ENCODE measurements around the gene DHRS3. TPM values are rescaled to one million over a fixed set of nuclear protein-coding genes. Genes with fewer than 3 reads are reported as not detected.

DHRS3 gene
- total RNA-seq, 1 donor from 2014 or later = 31.9 TPM

GRCh38 chr1:12601700-12602658 is 16.0 kb downstream of the DHRS3 start:
- no peak for TF ChIP-seq CTCF (IDR thresholded peaks at IDR 0.05)
- H3K4me1 Mint-ChIP-seq (ENCODE audit: low read depth) = peaks cover 26% of the 10 kb centered on the region
- DNase-seq (ENCODE audit: low spot score) = no peak
- H3K27ac Mint-ChIP-seq (ENCODE audit: unreplicated experiment) = no peak overlapping the region
- no peak overlapping the region for H3K4me3 Mint-ChIP-seq (ENCODE audit: unreplicated experiment)
- H3K36me3 Mint-ChIP-seq (ENCODE audit: low read depth) = peaks cover 2% of the 10 kb centered on the region
- H3K27me3 Mint-ChIP-seq (ENCODE audit: low read depth) = no peaks in the 10 kb centered on the region
- H3K9me3 Mint-ChIP-seq (ENCODE audit: low read depth) = no peaks in the 10 kb centered on the region

GRCh38 chr1:12600880-12601633 is 17.0 kb downstream of the DHRS3 start:
- H3K9me3 Mint-ChIP-seq (ENCODE audit: low read depth) = no peaks in the 10 kb centered on the region
- TF ChIP-seq CTCF (IDR thresholded peaks at IDR 0.05) = peak; percentile 63
- H3K4me3 Mint-ChIP-seq (ENCODE audit: unreplicated experiment) = no peak overlapping the region
- H3K4me1 Mint-ChIP-seq (ENCODE audit: low read depth) = peaks cover 31% of the 10 kb centered on the region
- DNase-seq (ENCODE audit: low spot score) = no peak
- no peak overlapping the region for H3K27ac Mint-ChIP-seq (ENCODE audit: unreplicated experiment)
- peaks cover 2% of the 10 kb centered on the region for H3K36me3 Mint-ChIP-seq (ENCODE audit: low read depth)
- H3K27me3 Mint-ChIP-seq (ENCODE audit: low read depth) = no peaks in the 10 kb centered on the region

GRCh38 chr1:12600335-12600734 is 17.7 kb downstream of the DHRS3 start:
- Mint-ChIP-seq H3K9me3 (ENCODE audit: low read depth) (no peaks in the 10 kb centered on the region), H3K27me3 (ENCODE audit: low read depth) (no peaks in the 10 kb centered on the region), H3K4me3 (ENCODE audit: unreplicated experiment) (no peak overlapping the region), H3K4me1 (ENCODE audit: low read depth) (peaks cover 31% of the 10 kb centered on the region), H3K27ac (ENCODE audit: unreplicated experiment) (no peak overlapping the region), H3K36me3 (ENCODE audit: low read depth) (peaks cover 2% of the 10 kb centered on the region)
- TF ChIP-seq CTCF (IDR thresholded peaks at IDR 0.05) = no peak
- DNase-seq (ENCODE audit: low spot score) = no peak

GRCh38 chr1:12599657-12600056 is 18.4 kb downstream of the DHRS3 start:
- Mint-ChIP-seq H3K4me3 (ENCODE audit: unreplicated experiment) (no peak overlapping the region), H3K27ac (ENCODE audit: unreplicated experiment) (no peak overlapping the region)

More at GRCh38 chr1:12599657-12600056, 18.4 kb downstream of the DHRS3 start:
- Mint-ChIP-seq H3K9me3 (ENCODE audit: low read depth) (no peaks in the 10 kb centered on the region), H3K4me1 (ENCODE audit: low read depth) (peaks cover 36% of the 10 kb centered on the region), H3K36me3 (ENCODE audit: low read depth) (peaks cover 2% of the 10 kb centered on the region), H3K27me3 (ENCODE audit: low read depth) (no peaks in the 10 kb centered on the region)
- TF ChIP-seq CTCF (IDR thresholded peaks at IDR 0.05) = no peak
- no peak for DNase-seq (ENCODE audit: low spot score)

All from chondrocyte (in vitro differentiated cells).